Spleen (tissue), 11 donors: ENCODE data around the gene CABLES2. TPM values are rescaled to one million over a fixed set of nuclear protein-coding genes. Genes with fewer than 3 reads are reported as not detected.

Experiments
- DNase-seq: peaks from one replicate; pipeline ENCODE4 v3.0.0-alpha.2; 2020
- H3K27ac ChIP-seq, 8 donors: fragments of 200-600 bp; sonication (generic) in 7 of 8; 1 replicate in 4 of 8; 2 replicates in 4 of 8; pipeline versions ENCODE4 v1.5.0 to v1.8.0; 2016 to 2021; ENCODE audit warnings: inconsistent platforms in 4 of 8, mild to moderate bottlenecking in 4 of 8, moderate library complexity in 1 of 8
- H3K27me3 ChIP-seq, 7 donors: fragments of 200-600 bp; sonication (generic) in 6 of 7; replicated peaks in 1 of 7; 1 replicate in 4 of 7; 2 replicates in 3 of 7; pipeline versions ENCODE4 v1.5.0 to v1.8.0; 2016 to 2021; ENCODE audit warnings: inconsistent platforms in 3 of 7, mild to moderate bottlenecking in 1 of 7
- H3K36me3 ChIP-seq, 6 donors: fragments of 200-600 bp; sonication (generic) in 5 of 6; 1 replicate in 4 of 6; 2 replicates in 2 of 6; pipeline versions ENCODE4 v1.5.0 to v1.8.0; 2016 to 2021; ENCODE audit warnings: inconsistent platforms in 2 of 6
- H3K4me1 ChIP-seq, 6 donors: fragments of 200-600 bp; sonication (generic) in 5 of 6; 1 replicate in 3 of 6; 2 replicates in 3 of 6; pipeline versions ENCODE4 v1.5.0 to v1.8.0; 2016 to 2021; ENCODE audit warnings: inconsistent platforms in 3 of 6
- H3K4me3 ChIP-seq, 8 donors: fragments of 200-600 bp; sonication (generic) in 7 of 8; 1 replicate in 4 of 8; 2 replicates in 4 of 8; pipeline versions ENCODE4 v1.5.0 to v1.8.0; 2016 to 2021; ENCODE audit warnings: inconsistent platforms in 4 of 8, mild to moderate bottlenecking in 4 of 8, moderate library complexity in 2 of 8
- H3K9me3 ChIP-seq, 8 donors: fragments of 200-600 bp; sonication (generic) in 7 of 8; 1 replicate in 4 of 8; 2 replicates in 4 of 8; pipeline versions ENCODE4 v1.5.0 to v1.8.0; 2016 to 2021; ENCODE audit warnings: inconsistent platforms in 4 of 8
- CTCF ChIP-seq, 11 experiments: fragments of 200-600 bp in 7 of 11; fragments of 450-650 bp in 4 of 11; sonication (generic) in 4 of 11; IDR thresholded peaks in 8 of 11; conservative IDR thresholded peaks in 3 of 11; 1 replicate in 7 of 11; 2 replicates in 4 of 11; pipeline versions ENCODE4 v1.4.0 to v1.8.0; 2016 to 2021; ENCODE audit warnings: antibody characterized with exemption in 11 of 11, inconsistent platforms in 4 of 11, mild to moderate bottlenecking in 1 of 11
- POLR2A ChIP-seq, 3 donors: fragments of 450-650 bp; IDR thresholded peaks; one replicate each; pipeline ENCODE4 v1.5.1; 2017; ENCODE audit warnings: antibody characterized with exemption in 3 of 3, mild to moderate bottlenecking in 1 of 3
- POLR2AphosphoS5 ChIP-seq, 3 donors: sonication (generic); formaldehyde crosslinking; IDR thresholded peaks; one replicate each; pipeline ENCODE4 v1.5.1; 2017; ENCODE audit warnings: antibody characterized with exemption in 3 of 3
- WGBS, 5 donors: extraction: QIAGEN DNeasy Blood & Tissue Kit in 3 of 5; methylation state at CpG; one replicate each; pipeline versions ENCODE4 v1.1.5 to v1.1.7; 2013 to 2018; 5-methylcytosine and 5-hydroxymethylcytosine counted together
- intact Hi-C: fragments of 100-400 bp; cut with DNase I; formaldehyde crosslinking; loops from one replicate; pipeline ENCODE4 v1.15.0; 2023; ENCODE audit warnings: low total_unique reads
- polyA plus RNA-seq, 3 donors: library from polyadenylated mRNA; stranded (reverse); fragments of 200-250 nt; gene quantifications; one replicate each; pipeline ENCODE4 v1.2.1, GENCODE V29; 2013
- total RNA-seq, 7 donors: library from RNA; depleted of rRNA in 3 of 7; stranded (reverse); fragments of >200 nt in 3 of 7; fragmentation: NEBNext Ultra II Directional in 4 of 7; extraction: Animal tissue kit (Norgen Biotek cat#: 25700) in 4 of 7; gene quantifications; one replicate each; pipeline versions ENCODE4 v1.1.0 to v1.2.1, GENCODE V29; 2016 to 2021
- donor health status: healthy with polysubstance abuse.
- donor health status: DM: no; HTN: no; CAD: no; lungs with moderate emphysema.
- donor health status: DM: no; HTN: no; CAD: no.
- donor health status: Bipolar disorder and iron deficiency.
- donor health status: healthy.
- donor health status: DM: no; HTN: no; CAD: no.
- donor health status: DM: yes; HTN: yes; CAD: no.

The CABLES2 gene
- total and polyA plus RNA-seq, 10 donors, result 2.0 to 5.9 (median 4.0) TPM

GRCh38 chr20:62359491-62360121 is 47.5 kb downstream of the CABLES2 start:
- Histone ChIP-seq H3K9me3 (no peaks in the 10 kb centered on the region), H3K36me3 (peaks cover 0 to 19% (median 0%) of the 10 kb centered on the region in 6 donors), H3K27ac (peak overlapping the region; percentile 32 to 87 (median 79)), H3K4me1 (peaks cover 26 to 95% (median 69%) of the 10 kb centered on the region in 6 donors), H3K27me3 (peaks cover 0 to 6% (median 0%) of the 10 kb centered on the region in 7 donors), H3K4me3 (peak overlapping the region in 1 of 8 donors; percentile 17)
- TF ChIP-seq POLR2AphosphoS5 (IDR thresholded peaks at IDR 0.05) (peak; percentile 62 to 72 (median 66)), POLR2A (IDR thresholded peaks at IDR 0.05) (no peak)
- intact Hi-C loops, result no loop called here
- 51 to 85% (median 75%) methylated on average over 11 to 25 of the region's 25 CpGs for WGBS, 5 donors
- DNase-seq, result no peak

GRCh38 chr20:62359043-62359490 is 48.0 kb downstream of the CABLES2 start:
- intact Hi-C loops, result no loop called here
- TF ChIP-seq CTCF (IDR thresholded peaks at IDR 0.05 in 8 of 11, conservative IDR thresholded peaks at IDR 0.05 in 3 of 11) (no peak), POLR2A (IDR thresholded peaks at IDR 0.05) (no peak), POLR2AphosphoS5 (IDR thresholded peaks at IDR 0.05) (no peak)
- Histone ChIP-seq H3K27ac (peak overlapping the region; percentile 32 to 87 (median 79)), H3K36me3 (peaks cover 0 to 19% (median 0%) of the 10 kb centered on the region in 6 donors), H3K4me1 (peaks cover 26 to 93% (median 67%) of the 10 kb centered on the region in 6 donors), H3K9me3 (no peaks in the 10 kb centered on the region), H3K4me3 (peak overlapping the region in 1 of 8 donors; percentile 15), H3K27me3 (peaks cover 0 to 6% (median 0%) of the 10 kb centered on the region in 7 donors)
- DNase-seq, result no peak
- 61 to 83% (median 71%) methylated on average over 6 to 16 of the region's 16 CpGs for WGBS, 5 donors

- Histone ChIP-seq H3K4me1 (peaks cover 26 to 92% (median 66%) of the 10 kb centered on the region in 6 donors), H3K27ac (peak overlapping the region; percentile 48 to 87 (median 79)), H3K9me3 (no peaks in the 10 kb centered on the region), H3K36me3 (peaks cover 0 to 19% (median 0%) of the 10 kb centered on the region in 6 donors), H3K27me3 (peaks cover 0 to 6% (median 0%) of the 10 kb centered on the region in 7 donors), H3K4me3 (peak overlapping the region in 1 of 8 donors; percentile 15)
- DNase-seq, result no peak
- WGBS, 5 donors, result 58 to 79% (median 69%) methylated on average over 7 to 24 of the region's 24 CpGs
- no peak for TF ChIP-seq POLR2A (IDR thresholded peaks at IDR 0.05)
- peak; percentile 54 to 68 (median 63) for TF ChIP-seq POLR2AphosphoS5 (IDR thresholded peaks at IDR 0.05)
- no peak for TF ChIP-seq CTCF (IDR thresholded peaks at IDR 0.05 in 8 of 11, conservative IDR thresholded peaks at IDR 0.05 in 3 of 11)
- intact Hi-C loops, result no loop called here
These were observed 48.7 kb downstream of the CABLES2 start for GRCh38 chr20:62358171-62359042.

- Histone ChIP-seq H3K4me1 (peaks cover 26 to 90% (median 63%) of the 10 kb centered on the region in 6 donors), H3K9me3 (no peaks in the 10 kb centered on the region), H3K36me3 (peaks cover 0 to 25% (median 0%) of the 10 kb centered on the region in 6 donors), H3K4me3 (peak overlapping the region in 1 of 8 donors; percentile 40), H3K27me3 (peaks cover 0 to 6% (median 0%) of the 10 kb centered on the region in 7 donors), H3K27ac (peak overlapping the region; percentile 53 to 87 (median 79))
- TF ChIP-seq POLR2A (IDR thresholded peaks at IDR 0.05), result no peak
- DNase-seq, result no peak
- intact Hi-C loops, result no loop called here
- WGBS, 5 donors, result 33 to 48% (median 46%) methylated on average over 6 to 7 of the region's 7 CpGs
These were observed 49.4 kb downstream of the CABLES2 start for GRCh38 chr20:62357681-62358080.
